D721Med (cell line): ENCODE measurements around the gene SPEG.

Experiments
- DNase-seq: peaks from one replicate; pipeline ENCODE4 v3.0.0; 2011; ENCODE audit warnings: low spot score; ENCODE audit not compliant: insufficient read length
- FAIRE-seq: peaks from 2 replicates; lab custom pipeline; 2011; peaks lifted over from hg19 to GRCh38; lab: Jason Lieb, UNC
- CTCF ChIP-seq: IDR thresholded peaks from 2 replicates; pipeline ENCODE4 v1.5.1; 2012; ENCODE audit warnings: mild to moderate bottlenecking, control low read depth; ENCODE audit not compliant: insufficient read depth; ENCODE audit errors: missing control alignments

SPEG gene

GRCh38 chr2:219434468-219434717, 250 bp upstream of the SPEG start:
- FAIRE-seq (no peak), DNase-seq (no peak)
- no peak for TF ChIP-seq CTCF

- FAIRE-seq = no peak
- DNase-seq = no peak
- TF ChIP-seq CTCF = no peak
Observed at GRCh38 chr2:219435701-219436100, 1.1 kb downstream of the SPEG start.

GRCh38 chr2:219436491-219436890, 1.8 kb downstream of the SPEG start:
- no peak for TF ChIP-seq CTCF
- FAIRE-seq (no peak), DNase-seq (no peak)

GRCh38 chr2:219437141-219437540, 2.5 kb downstream of the SPEG start:
- TF ChIP-seq CTCF = no peak
- DNase-seq (no peak), FAIRE-seq (no peak)

GRCh38 chr2:219437690-219438206, 3.1 kb downstream of the SPEG start:
- FAIRE-seq = no peak

GRCh38 chr2:219438453-219438852, 3.8 kb downstream of the SPEG start:
- TF ChIP-seq CTCF = no peak
- no peak for FAIRE-seq
- DNase-seq = no peak

More at GRCh38 chr2:219437690-219438206, 3.1 kb downstream of the SPEG start:
- TF ChIP-seq CTCF = no peak
- DNase-seq = no peak

- DNase-seq (no peak), FAIRE-seq (no peak)
- no peak for TF ChIP-seq CTCF
Observed at GRCh38 chr2:219439506-219439905, 4.9 kb downstream of the SPEG start.
